PC-9 (cell line): ENCODE measurements around the gene USP17L28.

Source experiments
- EZH2 ChIP-seq: fragments of 200-600 bp; sonication (generic); IDR thresholded peaks from 2 replicates; pipeline ENCODE4 v1.8.0; 2017; ENCODE audit warnings: antibody characterized with exemption, low read depth
- TF ChIP-seq, protein P1 (sequence below): fragments of 200-600 bp; sonication (generic); conservative IDR thresholded peaks from 2 replicates; pipeline ENCODE4 v1.6.1; 2017; ENCODE audit warnings: mixed run types, antibody characterized with exemption, mild to moderate bottlenecking, moderate library complexity

DNA sequence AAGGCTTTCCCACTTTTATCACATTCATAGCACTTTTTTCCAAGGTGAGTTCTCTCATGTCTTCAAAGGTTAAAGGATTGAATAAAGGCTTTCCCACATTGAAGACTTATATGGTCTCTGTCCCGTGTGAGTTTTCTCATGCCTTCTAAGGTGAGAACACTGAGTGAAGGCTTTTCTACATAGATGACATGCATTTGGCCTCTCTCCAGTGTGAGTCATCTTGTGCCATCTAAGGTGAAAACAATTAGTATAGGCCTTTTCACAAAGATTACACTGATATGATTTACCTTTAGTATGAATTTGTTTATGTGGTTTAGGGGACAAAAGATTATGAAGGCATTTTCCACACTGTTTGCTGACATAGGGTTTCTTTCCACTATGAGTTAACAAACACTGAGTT lies 35.4 kb downstream of the USP17L28 start:
- TF ChIP-seq, protein P1, sequence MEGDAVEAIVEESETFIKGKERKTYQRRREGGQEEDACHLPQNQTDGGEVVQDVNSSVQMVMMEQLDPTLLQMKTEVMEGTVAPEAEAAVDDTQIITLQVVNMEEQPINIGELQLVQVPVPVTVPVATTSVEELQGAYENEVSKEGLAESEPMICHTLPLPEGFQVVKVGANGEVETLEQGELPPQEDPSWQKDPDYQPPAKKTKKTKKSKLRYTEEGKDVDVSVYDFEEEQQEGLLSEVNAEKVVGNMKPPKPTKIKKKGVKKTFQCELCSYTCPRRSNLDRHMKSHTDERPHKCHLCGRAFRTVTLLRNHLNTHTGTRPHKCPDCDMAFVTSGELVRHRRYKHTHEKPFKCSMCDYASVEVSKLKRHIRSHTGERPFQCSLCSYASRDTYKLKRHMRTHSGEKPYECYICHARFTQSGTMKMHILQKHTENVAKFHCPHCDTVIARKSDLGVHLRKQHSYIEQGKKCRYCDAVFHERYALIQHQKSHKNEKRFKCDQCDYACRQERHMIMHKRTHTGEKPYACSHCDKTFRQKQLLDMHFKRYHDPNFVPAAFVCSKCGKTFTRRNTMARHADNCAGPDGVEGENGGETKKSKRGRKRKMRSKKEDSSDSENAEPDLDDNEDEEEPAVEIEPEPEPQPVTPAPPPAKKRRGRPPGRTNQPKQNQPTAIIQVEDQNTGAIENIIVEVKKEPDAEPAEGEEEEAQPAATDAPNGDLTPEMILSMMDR, result no peak
- TF ChIP-seq EZH2, result no peak
